AML-193 (cell line): ENCODE data around the gene HOXB2.
"Not testable (repeated sequence)": the region's sequence is repeated elsewhere in the genome, so short reads cannot be mapped to it uniquely, and the experiment has no call there.

Experiments used
- DNase-seq, 2 experiments: peaks; one replicate each; lab custom pipeline; 2025; lab: John Stamatoyannopoulos, UW

The HOXB2 gene

GRCh38 chr17:48541036-48541576 is 3.8 kb downstream of the HOXB2 start:
- DNase-seq = no peak

- no peak for DNase-seq
Observed at GRCh38 chr17:48540213-48540612, 4.7 kb downstream of the HOXB2 start.

- no peak for DNase-seq
Observed at GRCh38 chr17:48539177-48539576, 5.7 kb downstream of the HOXB2 start.

- no peak for DNase-seq
Observed at GRCh38 chr17:48537316-48537715, 7.6 kb downstream of the HOXB2 start.

- not testable (repeated sequence) for DNase-seq
Observed at GRCh38 chr17:48535793-48536559, 8.9 kb downstream of the HOXB2 start.

GRCh38 chr17:48532261-48532660 is 12.6 kb downstream of the HOXB2 start:
- DNase-seq = no peak

GRCh38 chr17:48530887-48531272 is 14.0 kb downstream of the HOXB2 start, which contains the start of gene HOXB1:
Gene HOXB1, minus strand, starts transcription at chr17:48531011. Its CDS starts 107 bp downstream, at chr17:48530904.
- no peak for DNase-seq

- DNase-seq = no peak
Observed at GRCh38 chr17:48530208-48530886, 14.6 kb downstream of the HOXB2 start.

- DNase-seq = no peak
Observed at GRCh38 chr17:48529683-48530009, 15.3 kb downstream of the HOXB2 start.

GRCh38 chr17:48528936-48529682 is 15.8 kb downstream of the HOXB2 start:
- DNase-seq = no peak

GRCh38 chr17:48528153-48528935 is 16.6 kb downstream of the HOXB2 start:
- no peak for DNase-seq

GRCh38 chr17:48527547-48527932 is 17.4 kb downstream of the HOXB2 start:
- DNase-seq = no peak

GRCh38 chr17:48526608-48527546 is 18.0 kb downstream of the HOXB2 start:
- no peak for DNase-seq

GRCh38 chr17:48523010-48523409 is 21.9 kb downstream of the HOXB2 start:
- no peak for DNase-seq

GRCh38 chr17:48522031-48522653 is 22.8 kb downstream of the HOXB2 start:
- DNase-seq = no peak

GRCh38 chr17:48520631-48521079 is 24.3 kb downstream of the HOXB2 start:
- DNase-seq = no peak

- DNase-seq = no peak
Observed at GRCh38 chr17:48519427-48519826, 25.5 kb downstream of the HOXB2 start.

GRCh38 chr17:48517478-48517877 is 27.4 kb downstream of the HOXB2 start:
- DNase-seq = no peak

- no peak for DNase-seq
Observed at GRCh38 chr17:48515925-48516900, 28.7 kb downstream of the HOXB2 start.
